Breast epithelium (tissue), 3 donors: ENCODE data around the gene L3MBTL3.

Experiments
- POLR2A ChIP-seq: fragments of 450-650 bp; IDR thresholded peaks from one replicate; pipeline ENCODE4 v1.6.1; 2016; ENCODE audit warnings: antibody characterized with exemption, mild to moderate bottlenecking, moderate library complexity
- POLR2AphosphoS5 ChIP-seq, 3 donors: sonication (generic); formaldehyde crosslinking; IDR thresholded peaks; one replicate each; pipeline ENCODE4 v1.6.1; 2017; ENCODE audit warnings: antibody characterized with exemption in 3 of 3
- TF ChIP-seq, protein P1 (sequence below), 3 donors: fragments of 450-650 bp; IDR thresholded peaks; one replicate each; pipeline ENCODE4 v1.5.1; 2016 to 2017; ENCODE audit warnings: antibody characterized with exemption in 3 of 3, mild to moderate bottlenecking in 3 of 3, moderate library complexity in 3 of 3

- no peak for TF ChIP-seq POLR2A
- TF ChIP-seq, protein P1, sequence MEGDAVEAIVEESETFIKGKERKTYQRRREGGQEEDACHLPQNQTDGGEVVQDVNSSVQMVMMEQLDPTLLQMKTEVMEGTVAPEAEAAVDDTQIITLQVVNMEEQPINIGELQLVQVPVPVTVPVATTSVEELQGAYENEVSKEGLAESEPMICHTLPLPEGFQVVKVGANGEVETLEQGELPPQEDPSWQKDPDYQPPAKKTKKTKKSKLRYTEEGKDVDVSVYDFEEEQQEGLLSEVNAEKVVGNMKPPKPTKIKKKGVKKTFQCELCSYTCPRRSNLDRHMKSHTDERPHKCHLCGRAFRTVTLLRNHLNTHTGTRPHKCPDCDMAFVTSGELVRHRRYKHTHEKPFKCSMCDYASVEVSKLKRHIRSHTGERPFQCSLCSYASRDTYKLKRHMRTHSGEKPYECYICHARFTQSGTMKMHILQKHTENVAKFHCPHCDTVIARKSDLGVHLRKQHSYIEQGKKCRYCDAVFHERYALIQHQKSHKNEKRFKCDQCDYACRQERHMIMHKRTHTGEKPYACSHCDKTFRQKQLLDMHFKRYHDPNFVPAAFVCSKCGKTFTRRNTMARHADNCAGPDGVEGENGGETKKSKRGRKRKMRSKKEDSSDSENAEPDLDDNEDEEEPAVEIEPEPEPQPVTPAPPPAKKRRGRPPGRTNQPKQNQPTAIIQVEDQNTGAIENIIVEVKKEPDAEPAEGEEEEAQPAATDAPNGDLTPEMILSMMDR (IDR thresholded peaks at IDR 0.05): no peak
- TF ChIP-seq POLR2AphosphoS5 (IDR thresholded peaks at IDR 0.05): no peak
Observed at GRCh38 chr6:130120731-130121130, 102.3 kb downstream of the L3MBTL3 start.
